Neuronal stem cell (in vitro differentiated cells): Measurements from ENCODE around the gene NEK11.

ENCODE experiments used
- DNase-seq: peaks from one replicate; pipeline ENCODE4 v3.0.0-alpha.2; 2013; ENCODE audit warnings: low spot score
- H2AFZ ChIP-seq: one replicate; pipeline ENCODE4 v1.6.1; 2013; ENCODE audit warnings: mild to moderate bottlenecking, low read length, inconsistent platforms
- H2AK5ac ChIP-seq: 2 replicates; pipeline ENCODE4 v1.6.1; 2013; ENCODE audit warnings: low read depth, mild to moderate bottlenecking, inconsistent platforms, low read length, moderate library complexity, mixed read lengths
- H2BK120ac ChIP-seq: 2 replicates; pipeline ENCODE4 v1.6.1; 2013; ENCODE audit warnings: low read depth, mild to moderate bottlenecking, inconsistent platforms, low read length, moderate library complexity, mixed read lengths
- H2BK12ac ChIP-seq: one replicate; pipeline ENCODE4 v1.6.1; 2013; ENCODE audit warnings: low read length, inconsistent platforms
- H2BK15ac ChIP-seq: 2 replicates; pipeline ENCODE4 v1.6.1; 2013; ENCODE audit warnings: mild to moderate bottlenecking, low read length, inconsistent platforms, mixed read lengths
- H2BK5ac ChIP-seq: one replicate; pipeline ENCODE4 v1.6.1; 2013; ENCODE audit warnings: inconsistent platforms, mild to moderate bottlenecking, low read length, moderate library complexity
- H3K14ac ChIP-seq: one replicate; pipeline ENCODE4 v1.6.1; 2013; ENCODE audit warnings: low read length, inconsistent platforms
- H3K18ac ChIP-seq: 2 replicates; pipeline ENCODE4 v1.6.1; 2013; ENCODE audit warnings: low read length, inconsistent platforms
- H3K23ac ChIP-seq: 2 replicates; pipeline ENCODE4 v1.6.1; 2013; ENCODE audit warnings: low read depth, mild to moderate bottlenecking, mixed read lengths, low read length, inconsistent platforms; ENCODE audit not compliant: poor library complexity
- H3K27ac ChIP-seq: replicated peaks from 3 replicates; pipeline ENCODE4 v1.5.1; 2013; ENCODE audit warnings: low read length, inconsistent platforms
- H3K27me3 ChIP-seq, 3 experiments: 2 replicates each; pipeline ENCODE4 v1.6.1; 2013; ENCODE audit warnings: low read length in 3 of 3, mild to moderate bottlenecking in 2 of 3, inconsistent platforms in 1 of 3, low read depth in 1 of 3, mixed read lengths in 1 of 3, moderate library complexity in 1 of 3; ENCODE audit not compliant: control insufficient read depth in 3 of 3, insufficient read depth in 3 of 3
- H3K36me3 ChIP-seq, 2 donors: replicated peaks in 1 of 2; 2 replicates each; pipeline ENCODE4 v1.6.1; 2013; ENCODE audit warnings: low read length in 2 of 2; ENCODE audit not compliant: control insufficient read depth in 2 of 2, insufficient read depth in 2 of 2
- H3K4ac ChIP-seq: 2 replicates; pipeline ENCODE4 v1.6.1; 2013; ENCODE audit warnings: inconsistent platforms, mild to moderate bottlenecking, low read length, moderate library complexity
- H3K4me1 ChIP-seq, 2 donors: 1 replicate in 1 of 2; 2 replicates in 1 of 2; pipeline ENCODE4 v1.6.1; 2013; ENCODE audit warnings: low read length in 2 of 2, low read depth in 1 of 2; ENCODE audit not compliant: control insufficient read depth in 2 of 2, insufficient read depth in 1 of 2
- H3K4me2 ChIP-seq: one replicate; pipeline ENCODE4 v1.6.1; 2013; ENCODE audit warnings: mild to moderate bottlenecking, low read length, inconsistent platforms; ENCODE audit not compliant: insufficient read depth, poor library complexity, severe bottlenecking
- H3K4me3 ChIP-seq, 2 donors: 2 replicates each; pipeline ENCODE4 v1.5.1; 2013; ENCODE audit warnings: low read length in 2 of 2, mild to moderate bottlenecking in 2 of 2, inconsistent platforms in 1 of 2, moderate library complexity in 1 of 2
- H3K79me1 ChIP-seq: one replicate; pipeline ENCODE4 v1.6.1; 2013; ENCODE audit warnings: low read depth, mild to moderate bottlenecking, inconsistent platforms, low read length, moderate library complexity
- H3K9ac ChIP-seq: one replicate; pipeline ENCODE4 v1.6.1; 2013; ENCODE audit warnings: mild to moderate bottlenecking, low read depth, low read length, inconsistent platforms; ENCODE audit not compliant: poor library complexity
- H3K9me3 ChIP-seq, 2 donors: replicated peaks in 1 of 2; 2 replicates each; pipeline versions ENCODE3 to v1.6.1; 2013; ENCODE audit warnings: low read length in 2 of 2, mild to moderate bottlenecking in 2 of 2, inconsistent platforms in 1 of 2, low read depth in 1 of 2, mixed read lengths in 1 of 2, moderate library complexity in 1 of 2; ENCODE audit not compliant: control insufficient read depth in 2 of 2, insufficient read depth in 1 of 2
- H4K8ac ChIP-seq: one replicate; pipeline ENCODE4 v1.6.1; 2013; ENCODE audit warnings: low read depth, mild to moderate bottlenecking, inconsistent platforms, low read length, moderate library complexity
- H4K91ac ChIP-seq: one replicate; pipeline ENCODE4 v1.6.1; 2013; ENCODE audit warnings: low read length, low read depth, mild to moderate bottlenecking, inconsistent platforms; ENCODE audit not compliant: poor library complexity
- WGBS, 2 donors: extraction: QIAGEN DNeasy Blood & Tissue Kit; methylation state at CpG; one replicate each; pipeline ENCODE4 v1.1.7; 2013; ENCODE audit warnings: missing lambda C conversion rate in 2 of 2, mixed read lengths in 1 of 2; ENCODE audit not compliant: insufficient read length in 2 of 2, insufficient replicate concordance in 1 of 2; ENCODE audit errors: extremely low coverage in 2 of 2; 5-methylcytosine and 5-hydroxymethylcytosine counted together

Gene NEK11

DNA sequence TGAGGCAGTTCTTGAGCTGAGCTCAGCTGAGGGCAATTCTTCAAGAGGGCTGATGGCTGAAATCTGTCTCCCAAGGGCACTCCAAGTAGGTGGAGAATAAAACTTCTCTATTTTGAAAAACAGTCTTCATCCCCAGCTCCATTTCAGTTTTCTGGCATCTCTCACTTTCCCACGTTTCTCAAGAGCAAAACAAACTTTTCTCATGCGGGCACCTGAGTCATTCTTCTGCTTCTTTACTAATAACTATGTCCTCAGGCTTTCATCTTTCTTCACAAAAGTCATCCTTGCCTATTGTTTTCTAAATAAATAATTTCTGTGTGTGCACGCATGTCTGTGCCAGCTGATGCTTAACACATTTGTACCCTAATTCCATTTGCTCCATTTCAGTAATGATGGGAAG, 258.8 kb downstream of the NEK11 start:
- DNase-seq, result no peak
- WGBS, 2 donors, result no CpG with 5 or more reads among the region's 3 CpGs
- Histone ChIP-seq H3K79me1 (no peaks in the 10 kb centered on the region), H2BK12ac (no peak overlapping the region), H4K8ac (no peak overlapping the region), H2BK120ac (no peak overlapping the region), H3K4me2 (no peak overlapping the region), H2BK15ac (no peak overlapping the region), H3K9me3 (no peaks in the 10 kb centered on the region), H3K14ac (no peak overlapping the region), H2AFZ (no peak overlapping the region), H2BK5ac (no peak overlapping the region), H3K9ac (no peak overlapping the region), H3K4me1 (peaks cover 0 to 5% of the 10 kb centered on the region in 2 donors), H4K91ac (no peak overlapping the region), H2AK5ac (no peak overlapping the region), H3K27ac (no peak overlapping the region), H3K18ac (no peak overlapping the region), H3K36me3 (no peaks in the 10 kb centered on the region), H3K4me3 (no peak overlapping the region), H3K27me3 (peaks cover 0 to 7% (median 0%) of the 10 kb centered on the region in 3 experiments), H3K4ac (no peak overlapping the region), H3K23ac (no peak overlapping the region)

- Histone ChIP-seq H3K9me3 (no peaks in the 10 kb centered on the region), H3K27me3 (no peaks in the 10 kb centered on the region), H3K4me2 (no peak overlapping the region), H3K4ac (no peak overlapping the region), H2BK15ac (no peak overlapping the region), H2AK5ac (no peak overlapping the region), H4K91ac (no peak overlapping the region), H3K23ac (no peak overlapping the region), H3K4me3 (no peak overlapping the region), H3K27ac (no peak overlapping the region), H3K9ac (no peak overlapping the region), H3K36me3 (no peaks in the 10 kb centered on the region), H4K8ac (no peak overlapping the region), H3K79me1 (peaks cover 2% of the 10 kb centered on the region), H3K18ac (no peak overlapping the region), H2BK12ac (no peak overlapping the region), H2BK120ac (no peak overlapping the region), H3K4me1 (no peaks in the 10 kb centered on the region), H2AFZ (no peak overlapping the region), H2BK5ac (no peak overlapping the region), H3K14ac (no peak overlapping the region)
- DNase-seq, result no peak
- no CpG with 5 or more reads among the region's 1 CpG for WGBS, 2 donors
These were observed 273.2 kb downstream of the NEK11 start for GRCh38 chr3:131299836-131300235.

DNA sequence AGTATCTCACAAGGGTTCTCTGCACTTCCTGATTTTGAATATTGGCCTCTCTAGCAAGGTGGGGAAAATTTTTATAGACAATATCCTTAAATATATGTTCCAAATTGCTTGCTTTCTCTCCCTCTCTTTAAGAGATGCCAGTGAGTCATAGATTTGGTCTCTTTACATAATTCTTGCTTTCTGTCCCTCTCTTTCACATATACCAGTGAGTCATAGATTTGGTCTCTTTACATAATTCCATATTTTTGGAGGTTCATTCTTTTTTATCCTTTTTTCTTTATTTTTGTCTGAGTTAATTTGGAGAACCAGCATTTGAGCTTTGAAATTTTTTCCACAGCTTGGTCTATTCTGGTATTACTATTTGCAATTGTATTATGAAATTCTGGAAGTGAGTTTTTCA, 277.2 kb downstream of the NEK11 start:
- H3K4me3 ChIP-seq, result no peak overlapping the region
- no peak overlapping the region for H3K27ac ChIP-seq
- H3K4me2 ChIP-seq, result no peak overlapping the region
- no peak overlapping the region for H3K4ac ChIP-seq
- no peaks in the 10 kb centered on the region for H3K4me1 ChIP-seq
- H2AFZ ChIP-seq, result no peak overlapping the region
- no peak overlapping the region for H2AK5ac ChIP-seq
- H2BK5ac ChIP-seq, result no peak overlapping the region
- DNase-seq, result no peak
- H3K23ac ChIP-seq, result no peak overlapping the region
- H3K27me3 ChIP-seq, result no peaks in the 10 kb centered on the region
- H3K79me1 ChIP-seq, result peaks cover 2% of the 10 kb centered on the region
- no peak overlapping the region for H4K8ac ChIP-seq
- no peak overlapping the region for H3K14ac ChIP-seq
- H2BK120ac ChIP-seq, result no peak overlapping the region
- H3K9ac ChIP-seq, result no peak overlapping the region
- H3K18ac ChIP-seq, result no peak overlapping the region
- H3K36me3 ChIP-seq, result no peaks in the 10 kb centered on the region
- no peak overlapping the region for H4K91ac ChIP-seq
- H2BK15ac ChIP-seq, result no peak overlapping the region
- no peak overlapping the region for H2BK12ac ChIP-seq
- no peaks in the 10 kb centered on the region for H3K9me3 ChIP-seq

DNA sequence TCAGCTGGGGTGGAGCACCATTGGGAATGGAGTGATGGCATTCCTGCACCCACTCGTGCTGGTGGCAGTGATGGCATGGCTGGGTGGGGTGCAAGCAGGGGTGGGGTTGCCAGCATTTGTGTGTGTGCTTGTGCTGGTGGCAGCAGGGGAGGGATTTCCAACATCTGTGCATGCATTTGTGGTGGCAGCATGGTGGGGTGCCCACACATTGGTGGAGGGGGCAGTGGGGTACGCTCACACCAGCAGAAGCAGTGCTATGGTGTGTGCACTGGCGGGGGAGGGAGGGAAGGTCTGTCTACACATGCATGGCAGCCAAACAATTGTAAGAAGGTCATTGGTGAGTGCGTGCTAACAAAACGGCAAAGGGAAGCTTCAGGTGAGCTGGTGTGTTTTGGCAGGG, 278.2 kb downstream of the NEK11 start:
- Histone ChIP-seq H2BK12ac (no peak overlapping the region), H3K27me3 (no peaks in the 10 kb centered on the region), H3K79me1 (no peaks in the 10 kb centered on the region), H3K27ac (no peak overlapping the region), H3K4ac (no peak overlapping the region), H3K18ac (no peak overlapping the region), H3K9me3 (no peaks in the 10 kb centered on the region), H4K91ac (no peak overlapping the region), H3K4me2 (no peak overlapping the region), H2BK15ac (no peak overlapping the region), H2BK5ac (no peak overlapping the region), H3K4me3 (peak overlapping the region in 1 of 2 donors; percentile 42), H3K23ac (no peak overlapping the region), H3K9ac (no peak overlapping the region), H3K4me1 (no peaks in the 10 kb centered on the region), H3K36me3 (no peaks in the 10 kb centered on the region), H4K8ac (no peak overlapping the region), H2AFZ (no peak overlapping the region), H2BK120ac (no peak overlapping the region), H3K14ac (peak overlapping the region; percentile 75), H2AK5ac (no peak overlapping the region)
- no peak for DNase-seq
- WGBS, 2 donors, result no CpG with 5 or more reads among the region's 5 CpGs
